GM21360 (cell line): ENCODE results near the gene PKNOX2.

Source experiments
- ATAC-seq: cut with Tn5 transposase; IDR thresholded peaks from one replicate; pipeline ENCODE4 v1.9.1; 2021; ENCODE audit warnings: mild to moderate bottlenecking, moderate library complexity; ENCODE audit not compliant: unreplicated experiment

Gene PKNOX2

GRCh38 chr11:125429174-125429707, 264.7 kb downstream of the PKNOX2 start:
- ATAC-seq = peak; percentile 52

- ATAC-seq = no peak
These were observed 265.5 kb downstream of the PKNOX2 start for GRCh38 chr11:125429807-125430678.

- ATAC-seq = no peak
These were observed 266.5 kb downstream of the PKNOX2 start for GRCh38 chr11:125431009-125431408.

GRCh38 chr11:125431481-125431880, 266.9 kb downstream of the PKNOX2 start:
- ATAC-seq = no peak

- peak; percentile 70 for ATAC-seq
These were observed 269.0 kb downstream of the PKNOX2 start for GRCh38 chr11:125433454-125434121.

GRCh38 chr11:125435461-125436238, 271.1 kb downstream of the PKNOX2 start:
- ATAC-seq = no peak

- no peak for ATAC-seq
These were observed 277.3 kb downstream of the PKNOX2 start for GRCh38 chr11:125441648-125442410.

- no peak for ATAC-seq
These were observed 278.4 kb downstream of the PKNOX2 start for GRCh38 chr11:125442946-125443345.

- no peak for ATAC-seq
These were observed 279.3 kb downstream of the PKNOX2 start for GRCh38 chr11:125443767-125444311.

- ATAC-seq = no peak
These were observed 281.2 kb downstream of the PKNOX2 start for GRCh38 chr11:125445731-125446130.

- ATAC-seq = no peak
These were observed 281.7 kb downstream of the PKNOX2 start for GRCh38 chr11:125446279-125446678.

- ATAC-seq = no peak
These were observed 283.2 kb downstream of the PKNOX2 start for GRCh38 chr11:125447721-125448120.

GRCh38 chr11:125448136-125448535, 283.6 kb downstream of the PKNOX2 start:
- no peak for ATAC-seq

GRCh38 chr11:125449565-125449964, 285.0 kb downstream of the PKNOX2 start:
- no peak for ATAC-seq

- peak; percentile 56 for ATAC-seq
These were observed 287.0 kb downstream of the PKNOX2 start for GRCh38 chr11:125451400-125452124.

- ATAC-seq = no peak
These were observed 287.5 kb downstream of the PKNOX2 start for GRCh38 chr11:125452125-125452470.

- ATAC-seq = no peak
These were observed 289.5 kb downstream of the PKNOX2 start for GRCh38 chr11:125454047-125454446.

GRCh38 chr11:125455851-125456250, 291.3 kb downstream of the PKNOX2 start:
- ATAC-seq = no peak

GRCh38 chr11:125457814-125458343, 293.3 kb downstream of the PKNOX2 start:
- no peak for ATAC-seq
